Measurements from ENCODE around the gene ST8SIA2.

DNA sequence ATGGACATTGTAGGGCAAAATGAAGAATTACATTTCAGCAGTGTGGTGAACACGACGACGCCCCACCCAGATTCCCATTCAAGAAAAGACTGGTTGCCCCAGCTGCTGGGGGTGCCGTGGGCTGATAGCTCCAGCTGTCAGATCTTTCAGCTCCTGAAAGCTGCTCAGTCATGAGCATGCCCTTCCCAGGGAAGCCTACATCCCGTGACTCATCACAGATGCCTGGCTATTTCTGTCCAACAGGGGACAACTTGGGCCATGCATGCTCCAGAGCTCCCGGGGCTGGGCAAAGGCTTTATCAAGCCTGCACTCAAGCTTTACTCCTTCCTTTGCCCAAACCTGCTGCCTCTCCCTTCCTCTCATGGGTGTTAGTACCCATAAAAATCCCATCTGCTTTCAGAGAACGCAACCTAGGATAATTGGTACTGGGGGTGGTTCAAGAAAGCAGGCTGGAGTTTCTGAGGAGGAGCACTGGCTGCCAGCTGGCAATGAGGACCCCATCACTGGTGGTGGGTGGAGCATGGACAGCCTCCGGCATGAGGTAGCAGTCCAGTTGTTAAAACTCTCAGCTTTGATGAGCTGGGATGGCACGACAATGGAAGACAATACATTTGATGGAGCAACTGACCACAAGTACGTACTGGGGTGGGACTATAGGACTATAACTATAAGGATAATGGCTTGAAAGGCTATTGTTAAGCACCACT lies 16.4 kb upstream of the ST8SIA2 start:
- TF ChIP-seq, protein P1, sequence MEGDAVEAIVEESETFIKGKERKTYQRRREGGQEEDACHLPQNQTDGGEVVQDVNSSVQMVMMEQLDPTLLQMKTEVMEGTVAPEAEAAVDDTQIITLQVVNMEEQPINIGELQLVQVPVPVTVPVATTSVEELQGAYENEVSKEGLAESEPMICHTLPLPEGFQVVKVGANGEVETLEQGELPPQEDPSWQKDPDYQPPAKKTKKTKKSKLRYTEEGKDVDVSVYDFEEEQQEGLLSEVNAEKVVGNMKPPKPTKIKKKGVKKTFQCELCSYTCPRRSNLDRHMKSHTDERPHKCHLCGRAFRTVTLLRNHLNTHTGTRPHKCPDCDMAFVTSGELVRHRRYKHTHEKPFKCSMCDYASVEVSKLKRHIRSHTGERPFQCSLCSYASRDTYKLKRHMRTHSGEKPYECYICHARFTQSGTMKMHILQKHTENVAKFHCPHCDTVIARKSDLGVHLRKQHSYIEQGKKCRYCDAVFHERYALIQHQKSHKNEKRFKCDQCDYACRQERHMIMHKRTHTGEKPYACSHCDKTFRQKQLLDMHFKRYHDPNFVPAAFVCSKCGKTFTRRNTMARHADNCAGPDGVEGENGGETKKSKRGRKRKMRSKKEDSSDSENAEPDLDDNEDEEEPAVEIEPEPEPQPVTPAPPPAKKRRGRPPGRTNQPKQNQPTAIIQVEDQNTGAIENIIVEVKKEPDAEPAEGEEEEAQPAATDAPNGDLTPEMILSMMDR (IDR thresholded peaks at IDR 0.05), result no peak
- TF ChIP-seq POLR2A (IDR thresholded peaks at IDR 0.05), result no peak
- no peak for TF ChIP-seq POLR2AphosphoS5 (IDR thresholded peaks at IDR 0.05)

All from transverse colon (tissue), 4 donors.